OCI-LY1 (cell line): ENCODE results near the gene TBC1D5.
"Not testable (repeated sequence)": the region's sequence is repeated elsewhere in the genome, so short reads cannot be mapped to it uniquely, and the experiment has no call there.

Source experiments
- H2AFZ ChIP-seq: fragments of 200-600 bp; sonication (generic), shearing (Covaris generic); 2 replicates; pipeline ENCODE4 v1.6.0; 2014; ENCODE audit warnings: antibody characterized with exemption, mild to moderate bottlenecking, low read length
- H3F3A ChIP-seq: fragments of 200-600 bp; sonication (generic), shearing (Covaris generic); 2 replicates; pipeline ENCODE4 v1.6.0; 2014; ENCODE audit warnings: mild to moderate bottlenecking, antibody characterized with exemption, low read length, moderate library complexity; ENCODE audit not compliant: insufficient read depth
- H3K27ac ChIP-seq: fragments of 200-600 bp; sonication (generic); 2 replicates; pipeline ENCODE4 v1.5.1; 2014; ENCODE audit warnings: low read length, mixed run types, mild to moderate bottlenecking, low read depth; ENCODE audit not compliant: poor library complexity, severe bottlenecking
- H3K27me3 ChIP-seq: fragments of 200-600 bp; sonication (generic); 2 replicates; pipeline ENCODE4 v1.6.0; 2014; ENCODE audit warnings: antibody characterized with exemption, mild to moderate bottlenecking, low read length, moderate library complexity; ENCODE audit not compliant: insufficient read depth
- H3K36me3 ChIP-seq: fragments of 200-600 bp; sonication (generic); 2 replicates; pipeline ENCODE4 v1.6.1; 2014; ENCODE audit warnings: mild to moderate bottlenecking, antibody characterized with exemption, low read length, moderate library complexity, mixed read lengths; ENCODE audit not compliant: insufficient read depth
- H3K4me1 ChIP-seq: fragments of 200-600 bp; sonication (generic); 2 replicates; pipeline ENCODE4 v1.5.1; 2014; ENCODE audit warnings: mild to moderate bottlenecking, low read length, moderate library complexity; ENCODE audit not compliant: insufficient read depth, severe bottlenecking
- H3K4me2 ChIP-seq: fragments of 200-600 bp; sonication (generic), shearing (Covaris generic); 2 replicates; pipeline ENCODE4 v1.6.1; 2014; ENCODE audit warnings: low read length
- H3K4me3 ChIP-seq: fragments of 200-600 bp; sonication (generic); 2 replicates; pipeline ENCODE4 v1.5.1; 2014; ENCODE audit warnings: low read length, low read depth, mild to moderate bottlenecking, mixed read lengths; ENCODE audit not compliant: poor library complexity, severe bottlenecking
- H3K79me2 ChIP-seq: fragments of 200-600 bp; shearing (Covaris generic); 2 replicates; pipeline ENCODE4 v1.6.1; 2016; ENCODE audit warnings: mixed run types, low read length, mixed read lengths; ENCODE audit not compliant: insufficient read depth
- H3K9ac ChIP-seq: fragments of 200-600 bp; sonication (generic), shearing (Covaris generic); 2 replicates; pipeline ENCODE4 v1.6.1; 2014; ENCODE audit warnings: mild to moderate bottlenecking, low read length, mixed read lengths
- H3K9me2 ChIP-seq: fragments of 200-600 bp; sonication (generic), shearing (Covaris generic); 2 replicates; pipeline ENCODE4 v1.6.1; 2014; ENCODE audit warnings: low read depth, mild to moderate bottlenecking, low read length, mixed read lengths
- H3K9me3 ChIP-seq: fragments of 200-600 bp; shearing (Covaris generic); 2 replicates; pipeline ENCODE4 v1.6.1; 2014; ENCODE audit warnings: low read length, mixed read lengths
- H4K20me1 ChIP-seq: fragments of 200-600 bp; sonication (generic), shearing (Covaris generic); 2 replicates; pipeline ENCODE4 v1.6.0; 2016; ENCODE audit warnings: mild to moderate bottlenecking, low read length; ENCODE audit not compliant: insufficient read depth
- CTCF ChIP-seq: fragments of 200-600 bp; sonication (generic), shearing (Covaris generic); IDR thresholded peaks from 2 replicates; pipeline ENCODE4 v1.5.1; 2017; ENCODE audit warnings: mild to moderate bottlenecking, antibody characterized with exemption, low read length, moderate library complexity, mixed read lengths
- EZH2 ChIP-seq: fragments of 200-600 bp; sonication (generic), shearing (Covaris generic); IDR thresholded peaks from 2 replicates; pipeline ENCODE4 v1.8.0; 2017; ENCODE audit warnings: borderline replicate concordance, mixed run types, mild to moderate bottlenecking, antibody characterized with exemption, low read length, moderate library complexity, mixed read lengths

The TBC1D5 gene

GRCh38 chr3:17130956-17131355 lies 611.5 kb downstream of the TBC1D5 start:
- Histone ChIP-seq H2AFZ (no peak overlapping the region), H3K27me3 (no peaks in the 10 kb centered on the region), H3K79me2 (no peaks in the 10 kb centered on the region), H3K9me2 (no peaks in the 10 kb centered on the region), H3K9ac (no peak overlapping the region), H3K4me2 (no peak overlapping the region), H3K27ac (no peak overlapping the region), H4K20me1 (no peaks in the 10 kb centered on the region), H3K9me3 (no peaks in the 10 kb centered on the region), H3K4me1 (no peaks in the 10 kb centered on the region), H3K36me3 (no peaks in the 10 kb centered on the region), H3K4me3 (no peak overlapping the region), H3F3A (no peaks in the 10 kb centered on the region)
- TF ChIP-seq CTCF: no peak
- TF ChIP-seq EZH2: no peak

GRCh38 chr3:17129556-17129955 lies 612.9 kb downstream of the TBC1D5 start:
- Histone ChIP-seq H3K9me2 (no peaks in the 10 kb centered on the region), H3K9ac (no peak overlapping the region), H3K4me1 (no peaks in the 10 kb centered on the region), H3K4me3 (no peak overlapping the region), H3F3A (no peaks in the 10 kb centered on the region), H4K20me1 (no peaks in the 10 kb centered on the region), H3K9me3 (no peaks in the 10 kb centered on the region), H3K27ac (no peak overlapping the region), H3K79me2 (no peaks in the 10 kb centered on the region), H3K27me3 (no peaks in the 10 kb centered on the region), H3K36me3 (no peaks in the 10 kb centered on the region), H3K4me2 (no peak overlapping the region), H2AFZ (no peak overlapping the region)
- TF ChIP-seq CTCF: no peak

GRCh38 chr3:17128671-17129070 lies 613.8 kb downstream of the TBC1D5 start:
- H3K36me3 ChIP-seq, H3K27ac ChIP-seq, H3K27me3 ChIP-seq, H3K4me2 ChIP-seq, H3K4me1 ChIP-seq, H2AFZ ChIP-seq, H3K79me2 ChIP-seq, H3K9ac ChIP-seq, H4K20me1 ChIP-seq, H3K9me2 ChIP-seq, H3K9me3 ChIP-seq, H3F3A ChIP-seq, H3K4me3 ChIP-seq: not testable (repeated sequence)

GRCh38 chr3:17125738-17126442 lies 616.5 kb downstream of the TBC1D5 start:
- TF ChIP-seq CTCF (no peak), EZH2 (no peak)
- Histone ChIP-seq H4K20me1 (no peaks in the 10 kb centered on the region), H3K27me3 (no peaks in the 10 kb centered on the region), H3K27ac (no peak overlapping the region), H3K36me3 (no peaks in the 10 kb centered on the region), H3K9ac (no peak overlapping the region), H3K79me2 (no peaks in the 10 kb centered on the region), H2AFZ (no peak overlapping the region), H3F3A (no peaks in the 10 kb centered on the region), H3K9me2 (no peaks in the 10 kb centered on the region), H3K4me1 (no peaks in the 10 kb centered on the region), H3K4me2 (no peak overlapping the region), H3K4me3 (no peak overlapping the region), H3K9me3 (no peaks in the 10 kb centered on the region)
